ENCODE results near the gene SUPT20H. TPM values are rescaled to one million over a fixed set of nuclear protein-coding genes. Genes with fewer than 3 reads are reported as not detected.
A peak's percentile ranks its signal among the peaks of the same experiment; 100 is the strongest.

SUPT20H gene
- 10 to 100 TPM; 51.6 to 59.6 TPM for total RNA-seq
- 55.5 TPM for polyA plus RNA-seq

DNA sequence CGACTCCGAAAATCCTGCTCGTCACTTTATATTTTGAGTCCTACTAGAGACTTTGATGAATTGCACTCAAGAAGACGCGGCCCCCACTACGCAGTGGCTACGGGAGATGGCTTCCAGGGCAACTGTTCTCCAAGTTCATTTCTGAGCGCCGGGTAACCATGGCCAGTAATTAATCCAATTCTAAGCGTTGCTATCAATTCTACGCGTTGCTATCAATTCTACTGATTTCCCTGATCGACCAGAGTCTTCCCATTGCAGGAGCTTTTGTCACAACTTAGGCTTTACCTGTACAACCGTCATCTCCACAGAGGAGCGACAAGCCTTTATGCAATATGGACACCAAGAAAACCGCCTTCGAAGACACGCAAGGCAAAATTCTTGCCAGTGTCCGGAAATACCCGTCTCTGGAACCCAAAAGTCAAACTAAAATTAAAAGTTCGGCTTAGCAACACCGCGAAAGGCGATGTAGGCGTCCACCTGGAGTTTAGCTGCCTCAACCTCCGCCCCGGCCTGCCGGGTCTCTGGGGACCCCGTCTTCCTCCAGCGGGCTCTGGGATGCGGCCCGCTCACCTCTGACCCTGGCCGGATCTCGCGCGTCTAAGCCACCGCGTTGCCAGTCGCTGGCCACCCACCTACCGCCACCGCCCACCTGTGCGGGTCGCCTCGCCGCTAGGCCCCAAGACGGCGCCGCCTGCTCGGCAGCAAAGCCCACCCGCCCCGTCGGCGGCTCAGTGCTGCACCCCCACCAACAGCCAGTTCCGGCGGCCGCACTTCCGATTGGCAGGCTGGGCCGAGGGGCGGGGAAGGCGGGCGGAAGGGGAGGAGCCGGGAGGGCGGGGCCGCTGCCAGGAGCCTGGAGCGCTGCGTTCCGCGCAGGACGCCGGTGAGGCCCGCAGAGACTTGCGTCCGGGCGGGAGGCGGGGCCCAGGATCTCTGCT is at the start of gene SUPT20H:
Gene SUPT20H (minus strand): TSS at position 779 of the 938 bp plus-strand sequence. CDS start 8,198 bp downstream, outside the sequence.
- ChIA-PET CTCF (interaction anchor here (0.6 to 1.0 kb wide), 2 partner anchors 59 to 66 kb away, joined by 3 read pairs; partner anchors contain the start of gene EXOSC8), POLR2A (interaction anchor here (0.5 to 2.0 kb wide), 3 partner anchors 59 to 1290 kb away, joined by 5 to 16 read pairs (median 7); partner anchors contain the start of genes ALG5, EXOSC8 and UFM1)
- Histone ChIP-seq H3K27me3 (ENCODE audit: insufficient read depth, low read length, poor library complexity, severe bottlenecking) (no peaks in the 10 kb centered on the region), H3K36me3 (ENCODE audit: insufficient read depth, low read length) (no peaks in the 10 kb centered on the region), H3K9me3 (ENCODE audit: low read length) (no peaks in the 10 kb centered on the region), H3K27ac (ENCODE audit: low read depth, low read length) (peak within 1 kb of the TSS; percentile 96), H3K4me3 (ENCODE audit: low read length) (peak within 1 kb of the TSS; percentile 79), H3K4me1 (ENCODE audit: insufficient read depth, low read length) (peaks cover 29% of the 10 kb centered on the region)
- H3K9me3 Mint-ChIP-seq, result peaks cover 0 to 3% (median 0%) of the 10 kb centered on the region in 5 donors
- H3K4me1 Mint-ChIP-seq, result peaks cover 29 to 61% (median 40%) of the 10 kb centered on the region in 3 donors
- no peaks in the 10 kb centered on the region for H3K27me3 Mint-ChIP-seq
- H3K4me3 Mint-ChIP-seq, result peak within 1 kb of the TSS; percentile 89 to 99 (median 97)
- DNase-seq, result peak; percentile 89 to 95 (median 91)
- H3K27ac Mint-ChIP-seq, result peak within 1 kb of the TSS; percentile 98 to 99 (median 99)
- peaks cover 0 to 27% (median 0%) of the 10 kb centered on the region in 3 donors for H3K36me3 Mint-ChIP-seq

DNA sequence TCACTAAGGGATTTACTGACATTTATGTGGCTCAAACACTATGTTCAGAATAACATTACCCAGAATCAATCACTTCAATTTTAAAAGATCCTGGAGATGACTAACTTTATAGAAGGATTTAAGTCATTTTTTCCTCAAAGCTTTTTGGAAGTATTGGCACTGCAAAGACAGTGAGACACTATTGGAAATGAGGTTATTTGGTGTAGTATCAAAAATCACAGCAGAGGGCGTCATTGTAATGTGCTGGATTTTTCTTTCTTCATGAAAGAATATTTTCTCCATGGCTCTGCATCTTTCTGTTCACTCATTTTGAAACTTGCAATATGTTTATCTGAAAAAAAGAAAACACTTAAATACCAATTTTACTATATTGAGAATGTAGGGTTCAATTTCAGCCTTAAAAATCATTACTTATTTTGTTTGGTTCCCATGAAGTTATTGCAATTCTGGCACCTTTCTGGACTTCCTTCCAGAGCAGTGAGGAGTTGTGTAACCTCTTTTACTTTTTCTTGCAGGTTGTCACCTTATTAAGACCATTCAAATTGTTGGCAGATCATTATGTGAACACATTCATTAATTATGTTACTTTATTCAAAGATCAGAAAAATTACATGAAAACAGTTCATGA is 49.7 kb upstream of the SUPT20H start:
- CTCF ChIA-PET, result no interaction called here
- H3K27me3 Mint-ChIP-seq, result peaks cover 2 to 16% of the 10 kb centered on the region in 2 donors

GRCh38 chr13:37107868-37108267 is 48.4 kb upstream of the SUPT20H start:
- H3K9me3 ChIP-seq (ENCODE audit: low read length), result no peaks in the 10 kb centered on the region
- no peaks in the 10 kb centered on the region for H3K27me3 ChIP-seq (ENCODE audit: insufficient read depth, low read length, poor library complexity, severe bottlenecking)
- no peak overlapping the region for H3K27ac ChIP-seq (ENCODE audit: low read depth, low read length)
- Mint-ChIP-seq H3K36me3 (no peaks in the 10 kb centered on the region), H3K4me1 (no peaks in the 10 kb centered on the region), H3K4me3 (no peak overlapping the region), H3K27me3 (peaks cover 2 to 20% of the 10 kb centered on the region in 2 donors), H3K9me3 (no peaks in the 10 kb centered on the region), H3K27ac (no peak overlapping the region)
- no peak overlapping the region for H3K4me3 ChIP-seq (ENCODE audit: low read length)
- DNase-seq, result no peak
- H3K4me1 ChIP-seq (ENCODE audit: insufficient read depth, low read length), result no peaks in the 10 kb centered on the region
- CTCF ChIA-PET, result no interaction called here
- POLR2A ChIA-PET, result no interaction called here
- H3K36me3 ChIP-seq (ENCODE audit: insufficient read depth, low read length), result no peaks in the 10 kb centered on the region

More for the DNA sequence above, 49.7 kb upstream of the SUPT20H start:
- H3K4me1 ChIP-seq (ENCODE audit: insufficient read depth, low read length), result no peaks in the 10 kb centered on the region
- no peak overlapping the region for H3K4me3 Mint-ChIP-seq
- no peak overlapping the region for H3K27ac ChIP-seq (ENCODE audit: low read depth, low read length)
- H3K9me3 ChIP-seq (ENCODE audit: low read length), result no peaks in the 10 kb centered on the region
- H3K27me3 ChIP-seq (ENCODE audit: insufficient read depth, low read length, poor library complexity, severe bottlenecking), result no peaks in the 10 kb centered on the region
- no peaks in the 10 kb centered on the region for H3K36me3 ChIP-seq (ENCODE audit: insufficient read depth, low read length)
- no peak overlapping the region for H3K27ac Mint-ChIP-seq
- no peak overlapping the region for H3K4me3 ChIP-seq (ENCODE audit: low read length)
- H3K36me3 Mint-ChIP-seq, result no peaks in the 10 kb centered on the region
- no peaks in the 10 kb centered on the region for H3K4me1 Mint-ChIP-seq
- no peak for DNase-seq
- POLR2A ChIA-PET, result no interaction called here
- no peaks in the 10 kb centered on the region for H3K9me3 Mint-ChIP-seq

- H3K9me3 Mint-ChIP-seq, result no peaks in the 10 kb centered on the region
- H3K4me1 Mint-ChIP-seq, result no peaks in the 10 kb centered on the region
- H3K27ac ChIP-seq (ENCODE audit: low read depth, low read length), result no peak overlapping the region
- H3K36me3 ChIP-seq (ENCODE audit: insufficient read depth, low read length), result no peaks in the 10 kb centered on the region
- H3K4me1 ChIP-seq (ENCODE audit: insufficient read depth, low read length), result no peaks in the 10 kb centered on the region
- no peaks in the 10 kb centered on the region for H3K36me3 Mint-ChIP-seq
- peaks cover 2 to 20% of the 10 kb centered on the region in 2 donors for H3K27me3 Mint-ChIP-seq
- no peak for DNase-seq
- no peak overlapping the region for H3K4me3 ChIP-seq (ENCODE audit: low read length)
- H3K27me3 ChIP-seq (ENCODE audit: insufficient read depth, low read length, poor library complexity, severe bottlenecking), result no peaks in the 10 kb centered on the region
- ChIA-PET POLR2A (no interaction called here), CTCF (no interaction called here)
- H3K4me3 Mint-ChIP-seq, result no peak overlapping the region
- H3K9me3 ChIP-seq (ENCODE audit: low read length), result no peaks in the 10 kb centered on the region
- no peak overlapping the region for H3K27ac Mint-ChIP-seq
These were observed 48.0 kb upstream of the SUPT20H start for GRCh38 chr13:37107456-37107855.

- H3K27me3 ChIP-seq (ENCODE audit: insufficient read depth, low read length, poor library complexity, severe bottlenecking), result no peaks in the 10 kb centered on the region
- Mint-ChIP-seq H3K4me1 (no peaks in the 10 kb centered on the region), H3K4me3 (no peak overlapping the region), H3K9me3 (no peaks in the 10 kb centered on the region), H3K36me3 (no peaks in the 10 kb centered on the region), H3K27me3 (peaks cover 2 to 22% of the 10 kb centered on the region in 2 donors), H3K27ac (no peak overlapping the region)
- CTCF ChIA-PET, result no interaction called here
- no peak overlapping the region for H3K27ac ChIP-seq (ENCODE audit: low read depth, low read length)
- no peak for DNase-seq
- POLR2A ChIA-PET, result no interaction called here
- H3K4me3 ChIP-seq (ENCODE audit: low read length), result no peak overlapping the region
- H3K4me1 ChIP-seq (ENCODE audit: insufficient read depth, low read length), result no peaks in the 10 kb centered on the region
- no peaks in the 10 kb centered on the region for H3K9me3 ChIP-seq (ENCODE audit: low read length)
- no peaks in the 10 kb centered on the region for H3K36me3 ChIP-seq (ENCODE audit: insufficient read depth, low read length)
These were observed 47.2 kb upstream of the SUPT20H start for GRCh38 chr13:37106642-37107041.

GRCh38 chr13:37105251-37105714 is 45.8 kb upstream of the SUPT20H start, which contains the start of gene CSNK1A1L:
Gene CSNK1A1L (minus strand): TSS chr13:37105664. CDS start chr13:37105256, 408 bp downstream.
- Mint-ChIP-seq H3K27ac (no peak within 1 kb of the TSS), H3K27me3 (peaks cover 6 to 23% of the 10 kb centered on the region in 2 donors)

GRCh38 chr13:37102896-37103295 is 43.4 kb upstream of the SUPT20H start:
- H3K36me3 Mint-ChIP-seq, result no peaks in the 10 kb centered on the region

More at GRCh38 chr13:37105251-37105714, 45.8 kb upstream of the SUPT20H start, which contains the start of gene CSNK1A1L:
- H3K9me3 Mint-ChIP-seq, result no peaks in the 10 kb centered on the region
- no peaks in the 10 kb centered on the region for H3K36me3 ChIP-seq (ENCODE audit: insufficient read depth, low read length)
- no peak for DNase-seq
- H3K36me3 Mint-ChIP-seq, result no peaks in the 10 kb centered on the region
- no peaks in the 10 kb centered on the region for H3K9me3 ChIP-seq (ENCODE audit: low read length)
- ChIA-PET CTCF (no interaction called here), POLR2A (no interaction called here)
- no peak within 1 kb of the TSS for H3K4me3 Mint-ChIP-seq
- H3K4me1 Mint-ChIP-seq, result no peaks in the 10 kb centered on the region
- H3K4me1 ChIP-seq (ENCODE audit: insufficient read depth, low read length), result no peaks in the 10 kb centered on the region
- no peaks in the 10 kb centered on the region for H3K27me3 ChIP-seq (ENCODE audit: insufficient read depth, low read length, poor library complexity, severe bottlenecking)
- no peak within 1 kb of the TSS for H3K4me3 ChIP-seq (ENCODE audit: low read length)
- H3K27ac ChIP-seq (ENCODE audit: low read depth, low read length), result no peak within 1 kb of the TSS

GRCh38 chr13:37101201-37101600 is 41.7 kb upstream of the SUPT20H start:
- Mint-ChIP-seq H3K27me3 (peaks cover 8 to 33% of the 10 kb centered on the region in 2 donors), H3K4me1 (no peaks in the 10 kb centered on the region), H3K36me3 (no peaks in the 10 kb centered on the region), H3K9me3 (no peaks in the 10 kb centered on the region), H3K4me3 (no peak overlapping the region), H3K27ac (no peak overlapping the region)
- POLR2A ChIA-PET, result no interaction called here
- Histone ChIP-seq H3K9me3 (ENCODE audit: low read length) (no peaks in the 10 kb centered on the region), H3K4me1 (ENCODE audit: insufficient read depth, low read length) (no peaks in the 10 kb centered on the region), H3K4me3 (ENCODE audit: low read length) (no peak overlapping the region), H3K36me3 (ENCODE audit: insufficient read depth, low read length) (no peaks in the 10 kb centered on the region), H3K27me3 (ENCODE audit: insufficient read depth, low read length, poor library complexity, severe bottlenecking) (no peaks in the 10 kb centered on the region), H3K27ac (ENCODE audit: low read depth, low read length) (no peak overlapping the region)
- DNase-seq, result no peak
- CTCF ChIA-PET, result no interaction called here

More at GRCh38 chr13:37102896-37103295, 43.4 kb upstream of the SUPT20H start:
- DNase-seq, result no peak
- Mint-ChIP-seq H3K4me3 (no peak overlapping the region), H3K4me1 (no peaks in the 10 kb centered on the region), H3K27me3 (peaks cover 10 to 26% of the 10 kb centered on the region in 2 donors), H3K9me3 (no peaks in the 10 kb centered on the region), H3K27ac (no peak overlapping the region)
- Histone ChIP-seq H3K27me3 (ENCODE audit: insufficient read depth, low read length, poor library complexity, severe bottlenecking) (no peaks in the 10 kb centered on the region), H3K4me3 (ENCODE audit: low read length) (no peak overlapping the region), H3K27ac (ENCODE audit: low read depth, low read length) (no peak overlapping the region), H3K36me3 (ENCODE audit: insufficient read depth, low read length) (no peaks in the 10 kb centered on the region), H3K9me3 (ENCODE audit: low read length) (no peaks in the 10 kb centered on the region), H3K4me1 (ENCODE audit: insufficient read depth, low read length) (no peaks in the 10 kb centered on the region)
- CTCF ChIA-PET, result no interaction called here
- POLR2A ChIA-PET, result no interaction called here
